ENCODE data around the gene PDE8B.

GRCh38 chr5:77302653-77303052, 92.2 kb downstream of the PDE8B start:
- TF ChIP-seq ZNF274 (IDR thresholded peaks at IDR 0.05; ENCODE audit: low read depth, low read length) (no peak), YY1 (IDR thresholded peaks at IDR 0.05; ENCODE audit: insufficient read depth, insufficient read length) (no peak)

Data from NT2/D1 (cell line).